SU-DHL-6 (cell line): ENCODE data around the gene OR1L8.

Experiments
- H2AFZ ChIP-seq: fragments of 200-600 bp; sonication (generic); 2 replicates; pipeline ENCODE4 v1.6.1; 2014; ENCODE audit warnings: low read depth, mild to moderate bottlenecking, moderate library complexity, mixed read lengths, antibody characterized with exemption, low read length; ENCODE audit not compliant: severe bottlenecking
- H3F3A ChIP-seq: fragments of 200-600 bp; shearing (Covaris generic); 2 replicates; pipeline ENCODE4 v1.6.0; 2016; ENCODE audit warnings: antibody characterized with exemption, mild to moderate bottlenecking; ENCODE audit not compliant: insufficient read depth
- H3K27ac ChIP-seq: fragments of 200-600 bp; sonication (generic); 2 replicates; pipeline ENCODE4 v1.5.1; 2016; ENCODE audit warnings: low read depth, mild to moderate bottlenecking, low read length, moderate library complexity, mixed read lengths
- H3K27me3 ChIP-seq: fragments of 200-600 bp; sonication (generic), shearing (Covaris generic); 2 replicates; pipeline ENCODE4 v1.6.0; 2014; ENCODE audit warnings: mild to moderate bottlenecking, low read length
- H3K36me3 ChIP-seq: fragments of 200-600 bp; sonication (generic); 2 replicates; pipeline ENCODE4 v1.6.1; 2014; ENCODE audit warnings: mild to moderate bottlenecking, low read length, mixed read lengths
- H3K4me2 ChIP-seq: fragments of 300-600, 200-600 bp; shearing (Covaris generic), sonication (generic); 2 replicates; pipeline ENCODE4 v1.6.0; 2014; ENCODE audit warnings: low read length, low read depth, mild to moderate bottlenecking; ENCODE audit not compliant: poor library complexity, severe bottlenecking
- H3K4me3 ChIP-seq: fragments of 200-600 bp; sonication (generic); 2 replicates; pipeline ENCODE4 v1.5.1; 2014; ENCODE audit warnings: antibody characterized with exemption, low read length, mild to moderate bottlenecking, mixed read lengths; ENCODE audit not compliant: insufficient read depth, poor library complexity, severe bottlenecking
- H3K79me2 ChIP-seq: fragments of 200-600 bp; sonication (generic); 2 replicates; pipeline ENCODE4 v1.6.1; 2014; ENCODE audit warnings: mild to moderate bottlenecking, low read length, moderate library complexity; ENCODE audit not compliant: insufficient read depth
- H3K9ac ChIP-seq: fragments of 200-600 bp; sonication (generic); 2 replicates; pipeline ENCODE4 v1.7.0; 2014; ENCODE audit warnings: mild to moderate bottlenecking, low read length
- H3K9me2 ChIP-seq: fragments of 200-600 bp; sonication (generic); replicated peaks from 2 replicates; pipeline ENCODE4 v1.6.1; 2014; ENCODE audit warnings: low read length; ENCODE audit not compliant: insufficient read depth
- H3K9me3 ChIP-seq: fragments of 200-600 bp; sonication (generic); 2 replicates; pipeline ENCODE4 v1.6.1; 2014; ENCODE audit warnings: low read length, mixed read lengths; ENCODE audit not compliant: insufficient read depth
- H4K20me1 ChIP-seq: fragments of 200-600 bp; sonication (generic); 2 replicates; pipeline ENCODE4 v1.6.1; 2014; ENCODE audit warnings: low read depth, mild to moderate bottlenecking, antibody characterized with exemption, low read length, moderate library complexity, mixed read lengths
- EZH2phosphoT487 ChIP-seq: fragments of 200-600 bp; sonication (generic), shearing (Covaris generic); conservative IDR thresholded peaks from 2 replicates; pipeline ENCODE4 v1.6.1; 2018; ENCODE audit warnings: mild to moderate bottlenecking, antibody characterized with exemption, low read length, moderate library complexity, mixed read lengths
- TF ChIP-seq, protein P1 (sequence below): fragments of 200-600 bp; sonication (generic); IDR thresholded peaks from one replicate; pipeline ENCODE4 v1.5.1; 2017; ENCODE audit warnings: antibody characterized with exemption, mild to moderate bottlenecking, low read length, moderate library complexity; ENCODE audit not compliant: insufficient read depth, poor library complexity, severe bottlenecking

Gene OR1L8

DNA sequence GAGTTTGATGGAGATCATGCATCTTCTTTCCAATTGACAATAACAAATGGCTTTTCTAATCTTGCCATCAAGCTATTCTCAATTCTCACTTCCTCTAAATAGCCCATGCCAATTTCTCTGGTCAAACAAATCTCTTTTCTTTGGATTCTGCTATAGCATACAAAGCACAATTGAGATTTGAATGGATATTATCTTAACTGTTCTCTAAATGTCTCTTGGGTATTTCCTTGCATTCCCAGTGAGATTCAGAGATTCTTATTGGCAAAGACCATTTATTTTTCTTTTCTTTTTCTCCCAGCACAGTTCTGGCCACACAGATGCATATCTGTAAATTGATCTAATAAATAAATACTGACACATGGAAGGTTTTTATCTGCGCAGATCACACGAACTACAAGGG lies 30.4 kb downstream of the OR1L8 start, which contains the start of gene OR1N2:
OR1N2 (plus strand) TSS at position 301 of the 400 bp plus-strand sequence. CDS start 100 bp downstream, outside the sequence.
- H3K9me3 ChIP-seq = no peaks in the 10 kb centered on the region
- H3K4me3 ChIP-seq = no peak within 1 kb of the TSS
- H3K4me2 ChIP-seq = no peak within 1 kb of the TSS
- H2AFZ ChIP-seq = no peak within 1 kb of the TSS
- H3K27me3 ChIP-seq = no peaks in the 10 kb centered on the region
- H3K9ac ChIP-seq = no peak within 1 kb of the TSS
- no peaks in the 10 kb centered on the region for H3K79me2 ChIP-seq
- no peaks in the 10 kb centered on the region for H3K9me2 ChIP-seq
- H3K27ac ChIP-seq = no peak within 1 kb of the TSS
- no peak for TF ChIP-seq EZH2phosphoT487
- TF ChIP-seq, protein P1, sequence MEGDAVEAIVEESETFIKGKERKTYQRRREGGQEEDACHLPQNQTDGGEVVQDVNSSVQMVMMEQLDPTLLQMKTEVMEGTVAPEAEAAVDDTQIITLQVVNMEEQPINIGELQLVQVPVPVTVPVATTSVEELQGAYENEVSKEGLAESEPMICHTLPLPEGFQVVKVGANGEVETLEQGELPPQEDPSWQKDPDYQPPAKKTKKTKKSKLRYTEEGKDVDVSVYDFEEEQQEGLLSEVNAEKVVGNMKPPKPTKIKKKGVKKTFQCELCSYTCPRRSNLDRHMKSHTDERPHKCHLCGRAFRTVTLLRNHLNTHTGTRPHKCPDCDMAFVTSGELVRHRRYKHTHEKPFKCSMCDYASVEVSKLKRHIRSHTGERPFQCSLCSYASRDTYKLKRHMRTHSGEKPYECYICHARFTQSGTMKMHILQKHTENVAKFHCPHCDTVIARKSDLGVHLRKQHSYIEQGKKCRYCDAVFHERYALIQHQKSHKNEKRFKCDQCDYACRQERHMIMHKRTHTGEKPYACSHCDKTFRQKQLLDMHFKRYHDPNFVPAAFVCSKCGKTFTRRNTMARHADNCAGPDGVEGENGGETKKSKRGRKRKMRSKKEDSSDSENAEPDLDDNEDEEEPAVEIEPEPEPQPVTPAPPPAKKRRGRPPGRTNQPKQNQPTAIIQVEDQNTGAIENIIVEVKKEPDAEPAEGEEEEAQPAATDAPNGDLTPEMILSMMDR = no peak
- H3F3A ChIP-seq = no peaks in the 10 kb centered on the region
- no peaks in the 10 kb centered on the region for H4K20me1 ChIP-seq
- H3K36me3 ChIP-seq = no peaks in the 10 kb centered on the region

DNA sequence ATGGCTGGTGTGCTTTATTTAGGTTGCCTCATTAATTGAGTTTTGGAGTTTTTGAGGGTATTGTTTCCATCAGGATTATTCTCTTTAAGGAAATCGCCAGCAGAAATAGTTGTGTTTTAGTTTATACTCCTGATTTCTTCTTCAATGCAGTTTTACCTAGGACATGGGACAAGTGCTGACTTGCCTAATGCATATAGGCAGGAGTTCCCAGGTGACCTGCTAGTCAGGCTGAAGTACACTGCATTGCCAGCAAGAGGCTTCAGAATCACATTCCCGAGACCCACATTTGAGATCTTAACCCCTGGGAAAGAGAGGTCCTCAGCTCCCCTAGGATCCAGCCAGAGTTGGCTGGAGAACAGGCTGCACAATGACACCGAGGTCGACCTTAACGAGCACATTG lies 31.8 kb downstream of the OR1L8 start:
- Histone ChIP-seq H3K79me2 (no peaks in the 10 kb centered on the region), H3K27ac (no peak overlapping the region), H3K4me3 (no peak overlapping the region), H4K20me1 (no peaks in the 10 kb centered on the region), H3K36me3 (no peaks in the 10 kb centered on the region), H3K9ac (no peak overlapping the region), H2AFZ (no peak overlapping the region), H3K9me2 (no peaks in the 10 kb centered on the region), H3K27me3 (no peaks in the 10 kb centered on the region), H3K4me2 (no peak overlapping the region), H3F3A (no peaks in the 10 kb centered on the region), H3K9me3 (no peaks in the 10 kb centered on the region)
- TF ChIP-seq, protein P1 = no peak
- no peak for TF ChIP-seq EZH2phosphoT487

DNA sequence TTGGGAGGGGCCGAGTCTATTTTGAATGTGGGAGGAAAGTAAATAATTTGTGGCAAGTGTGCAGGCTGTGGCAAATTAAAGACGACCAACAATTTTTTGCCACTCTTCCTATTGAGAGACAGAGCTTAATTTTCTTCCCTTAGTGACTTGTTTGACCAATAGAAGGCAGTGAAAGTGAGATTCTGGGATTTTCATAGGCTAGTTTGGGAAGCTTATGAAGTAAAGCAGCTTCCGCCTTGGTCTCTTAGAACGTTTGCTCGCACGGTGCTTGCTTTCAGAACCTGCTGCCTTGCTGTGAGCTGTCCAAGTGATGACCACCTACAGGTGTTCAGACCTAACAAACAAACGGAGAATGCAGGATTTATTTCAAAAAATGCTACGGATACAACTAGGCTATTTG lies 37.0 kb downstream of the OR1L8 start:
- Histone ChIP-seq H3K4me3 (no peak overlapping the region), H3K27me3 (no peaks in the 10 kb centered on the region), H3K9me3 (no peaks in the 10 kb centered on the region), H2AFZ (no peak overlapping the region), H3K27ac (no peak overlapping the region), H3K9ac (no peak overlapping the region), H4K20me1 (no peaks in the 10 kb centered on the region), H3F3A (no peaks in the 10 kb centered on the region), H3K4me2 (no peak overlapping the region), H3K79me2 (no peaks in the 10 kb centered on the region), H3K9me2 (no peaks in the 10 kb centered on the region), H3K36me3 (no peaks in the 10 kb centered on the region)
- TF ChIP-seq, protein P1 = no peak
- TF ChIP-seq EZH2phosphoT487 = no peak
